Heart right ventricle (tissue), 16 donors: ENCODE measurements around the gene EYS. TPM values are rescaled to one million over a fixed set of nuclear protein-coding genes. Genes with fewer than 3 reads are reported as not detected.

ENCODE experiments used
- ATAC-seq, 8 donors: fragments of 200-7000 bp; cut with Tn5 transposase; one replicate each; pipeline ENCODE4 v1.9.1; 2020; ENCODE audit warnings: mild to moderate bottlenecking in 8 of 8, moderate library complexity in 8 of 8, moderate number of reproducible peaks in 1 of 8
- DNase-seq, 2 donors: peaks; one replicate each; pipeline ENCODE4 v3.0.0-alpha.2; 2020
- H3K27ac ChIP-seq, 10 donors: fragments of 200-600 bp; sonication (generic) in 2 of 10; one replicate each; pipeline versions ENCODE4 v1.5.0 to v1.8.0; 2020 to 2022; ENCODE audit warnings: mild to moderate bottlenecking in 3 of 10
- H3K27me3 ChIP-seq, 7 donors: fragments of 200-600 bp; one replicate each; pipeline ENCODE4 v1.8.0; 2021 to 2022; ENCODE audit warnings: mild to moderate bottlenecking in 2 of 7
- H3K36me3 ChIP-seq, 9 donors: fragments of 200-600 bp; sonication (generic) in 1 of 9; one replicate each; pipeline versions ENCODE4 v1.5.0 to v1.8.0; 2020 to 2022; ENCODE audit warnings: mild to moderate bottlenecking in 2 of 9
- H3K4me1 ChIP-seq, 9 donors: fragments of 200-600 bp; sonication (generic) in 1 of 9; one replicate each; pipeline versions ENCODE4 v1.5.0 to v1.8.0; 2020 to 2022; ENCODE audit warnings: mild to moderate bottlenecking in 4 of 9
- H3K4me3 ChIP-seq, 10 donors: fragments of 200-600 bp; sonication (generic) in 2 of 10; one replicate each; pipeline versions ENCODE4 v1.5.0 to v1.8.0; 2020 to 2022; ENCODE audit warnings: mild to moderate bottlenecking in 7 of 10, moderate library complexity in 2 of 10
- H3K9me3 ChIP-seq, 11 donors: fragments of 200-600 bp in 10 of 11; sonication (generic) in 2 of 11; one replicate each; pipeline versions ENCODE4 v1.5.0 to v1.8.0; 2013 to 2022; ENCODE audit warnings: mild to moderate bottlenecking in 2 of 11, control low read depth in 1 of 11, moderate library complexity in 1 of 11
- CTCF ChIP-seq, 9 donors: fragments of 200-600 bp; sonication (generic) in 2 of 9; IDR thresholded peaks; one replicate each; pipeline versions ENCODE4 v1.5.0 to v1.8.0; 2021 to 2022; ENCODE audit warnings: antibody characterized with exemption in 9 of 9, mild to moderate bottlenecking in 5 of 9, moderate library complexity in 1 of 9
- WGBS, 2 donors: extraction: QIAGEN DNeasy Blood & Tissue Kit; methylation state at CpG; one replicate each; pipeline ENCODE4 v1.1.7; 2013; ENCODE audit warnings: inconsistent platforms in 1 of 2; 5-methylcytosine and 5-hydroxymethylcytosine counted together
- intact Hi-C, 10 donors: fragments of 100-400 bp; cut with DNase I; formaldehyde crosslinking; loops; one replicate each; pipeline versions ENCODE4 v1.11.1 to v1.14.2; 2022
- polyA plus RNA-seq, 2 donors: library from polyadenylated mRNA; stranded (reverse); fragments of 200-250 nt; gene quantifications; one replicate each; pipeline ENCODE4 v1.2.3, GENCODE V29; 2013
- total RNA-seq, 10 donors: library from RNA; stranded (reverse); fragmentation: NEBNext Ultra II Directional in 3 of 10; extraction: Animal tissue kit (Norgen Biotek cat#: 25700) in 3 of 10; gene quantifications; one replicate each; pipeline versions ENCODE4 v1.2.1 to v1.2.4, GENCODE V29; 2021 to 2023
- donor health status: Arrhythmogenic right ventricular cardiomyopathy.
- donor health status: ischemic (EF 13 %, LVEDD 7.1; RV severe dilation, severe dysfunction).
- donor health status: healthy with polysubstance abuse.
- donor health status: DM: no; HTN: yes; CAD: no.
- donor health status: DM: no; HTN: no; CAD: no.
- donor health status: ischemic (EF 25% LVEDD 6.9; RV normal size, moderate dysfunction).
- donor health status: ischemic (EF 25% LVEDD 5.7; RV mildly dilated, moderate dysfunction).
- donor health status: healthy.
- donor health status: DM: yes; HTN: yes; CAD: no.
- donor health status: Ischemic cardiomyopathy.
- donor health status: ischemic (EF 35%, LVEDD 5.7; RV mildly dilated, moderate dysfunction).
- donor health status: nonischemic (EF 11% LVEDD 7.7; RV severe dilation, severe dysfunction).
- donor health status: DM: yes; HTN: yes; CAD: no.
- donor health status: PGD.
- donor health status: ischemic (EF 29% LVEDD 5.4; RV normal size, mild dysfunction).
- donor health status: nonischemic (EF 23%, LVEDD 6.1; RV moderate dilation, normal function).

EYS gene
- total and polyA plus RNA-seq, 12 donors = 0.02 to 0.40 (median 0.18) TPM; not detected in 8

GRCh38 chr6:64090352-64090751 is 1616.7 kb downstream of the EYS start:
- DNase-seq = no peak
- TF ChIP-seq CTCF (IDR thresholded peaks at IDR 0.05) = no peak
- intact Hi-C loops = no loop called here
- H3K27ac ChIP-seq = no peak overlapping the region
- no peak for ATAC-seq
- 41 to 54% methylated on average over 2 of the region's 2 CpGs for WGBS, 2 donors
- H3K9me3 ChIP-seq = peaks cover 0 to 31% (median 5%) of the 10 kb centered on the region in 11 donors
- H3K36me3 ChIP-seq = no peaks in the 10 kb centered on the region
- H3K4me3 ChIP-seq = no peak overlapping the region
- H3K4me1 ChIP-seq = no peaks in the 10 kb centered on the region
- H3K27me3 ChIP-seq = no peaks in the 10 kb centered on the region

DNA sequence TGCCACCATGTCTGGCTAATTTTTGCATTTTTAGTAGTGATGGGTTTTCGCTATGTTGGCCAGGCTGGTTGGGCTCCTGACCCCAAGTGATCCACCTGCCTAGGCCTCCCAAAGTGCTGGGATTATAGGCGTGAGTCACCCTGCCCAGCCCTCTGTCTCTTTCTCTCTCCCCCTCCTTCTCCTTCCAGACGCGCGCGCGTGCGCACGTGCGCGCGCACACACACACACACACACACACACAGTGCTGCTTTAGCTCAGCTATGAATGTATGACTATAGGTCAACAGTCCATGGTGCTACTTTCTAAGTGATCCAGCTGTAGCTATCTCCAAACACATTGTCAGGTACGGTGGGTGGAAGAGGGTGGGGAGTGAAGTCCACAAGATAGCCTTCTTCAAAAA is 1621.9 kb downstream of the EYS start:
- no peaks in the 10 kb centered on the region for H3K36me3 ChIP-seq
- no peak overlapping the region for H3K27ac ChIP-seq
- no peaks in the 10 kb centered on the region for H3K27me3 ChIP-seq
- 92 to 93% methylated on average over 13 of the region's 13 CpGs for WGBS, 2 donors
- no peak overlapping the region for H3K4me3 ChIP-seq
- intact Hi-C loops = no loop called here
- no peak for TF ChIP-seq CTCF (IDR thresholded peaks at IDR 0.05)
- H3K9me3 ChIP-seq = peaks cover 0 to 5% (median 0%) of the 10 kb centered on the region in 11 donors
- DNase-seq (no peak), ATAC-seq (no peak)
- no peaks in the 10 kb centered on the region for H3K4me1 ChIP-seq

DNA sequence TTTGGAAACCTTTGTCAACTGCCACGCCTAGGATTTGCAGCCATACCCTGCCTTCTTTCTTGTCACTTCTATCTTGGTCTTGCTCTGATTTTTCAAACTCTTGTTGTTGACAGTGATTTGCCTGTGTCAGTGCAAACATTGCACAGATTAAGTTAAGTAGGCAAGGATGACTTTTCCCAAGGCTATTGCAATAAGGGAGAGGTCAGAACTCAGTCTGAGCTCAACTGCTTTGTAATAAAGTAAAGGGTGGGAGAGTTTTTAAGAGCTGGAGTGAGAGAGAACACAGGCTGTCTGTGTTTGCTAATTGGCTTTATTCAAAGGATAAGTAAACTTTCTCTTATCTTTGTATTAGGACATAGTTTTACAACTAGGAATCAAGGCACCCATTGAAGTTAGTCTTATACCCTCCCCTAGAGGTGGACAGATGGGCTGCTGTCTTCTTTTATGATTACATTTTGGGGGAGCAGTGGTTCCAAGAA is 1622.8 kb downstream of the EYS start:
- intact Hi-C loops = no loop called here
- ATAC-seq (no peak), DNase-seq (no peak)
- no peaks in the 10 kb centered on the region for H3K36me3 ChIP-seq
- H3K4me1 ChIP-seq = no peaks in the 10 kb centered on the region
- no peak overlapping the region for H3K4me3 ChIP-seq
- H3K27ac ChIP-seq = no peak overlapping the region
- WGBS, 2 donors = 78 to 83% methylated on average over 1 of the region's 1 CpG
- H3K9me3 ChIP-seq = peaks cover 0 to 5% (median 0%) of the 10 kb centered on the region in 11 donors
- TF ChIP-seq CTCF (IDR thresholded peaks at IDR 0.05) = no peak
- H3K27me3 ChIP-seq = no peaks in the 10 kb centered on the region

GRCh38 chr6:64083261-64083660 is 1623.8 kb downstream of the EYS start:
- DNase-seq (no peak), ATAC-seq (no peak)
- Histone ChIP-seq H3K36me3 (no peaks in the 10 kb centered on the region), H3K9me3 (peaks cover 0 to 5% (median 0%) of the 10 kb centered on the region in 11 donors), H3K4me1 (no peaks in the 10 kb centered on the region), H3K4me3 (no peak overlapping the region), H3K27me3 (no peaks in the 10 kb centered on the region), H3K27ac (no peak overlapping the region)
- intact Hi-C loops = no loop called here
- 91 to 94% methylated on average over 2 of the region's 2 CpGs for WGBS, 2 donors
- no peak for TF ChIP-seq CTCF (IDR thresholded peaks at IDR 0.05)
